ENCODE results near the gene MRPL55. TPM values are rescaled to one million over a fixed set of nuclear protein-coding genes. Genes with fewer than 3 reads are reported as not detected.

MRPL55 gene
- total RNA-seq, 3 donors from 2014 or later (not counting 1 experiment from before 2014, with no cell fraction given) = 50.0 to 70.6 (median 64.1) TPM

GRCh38 chr1:228152097-228152917 lies 43.2 kb upstream of the MRPL55 start:
- H3K4me3 Mint-ChIP-seq = no peak overlapping the region
- no peak overlapping the region for H3K27ac ChIP-seq (ENCODE audit: low read length)
- intact Hi-C loops (cut with micrococcal nuclease) = no loop called here
- DNase-seq = no peak
- ATAC-seq = no peak
- WGBS (ENCODE audit: insufficient coverage) = 91% methylated on average over 18 of the region's 19 CpGs
- peaks cover 6% of the 10 kb centered on the region for H3K4me1 ChIP-seq (ENCODE audit: control insufficient read depth, insufficient read depth, low read length)
- no peaks in the 10 kb centered on the region for H3K9me3 ChIP-seq (ENCODE audit: control insufficient read depth, insufficient read depth, low read length)
- H3K27me3 Mint-ChIP-seq (ENCODE audit: low read depth in 2 of 2) = no peaks in the 10 kb centered on the region
- H3K36me3 Mint-ChIP-seq = no peaks in the 10 kb centered on the region
- H3K27ac Mint-ChIP-seq = peak overlapping the region in 1 of 2 donors; percentile 70
- no peak for TF ChIP-seq CTCF (IDR thresholded peaks at IDR 0.05)
- H3K4me3 ChIP-seq (ENCODE audit: low read length) = no peak overlapping the region
- peaks cover 0 to 9% of the 10 kb centered on the region in 2 donors for H3K4me1 Mint-ChIP-seq
- peaks cover 20% of the 10 kb centered on the region for H3K36me3 ChIP-seq (ENCODE audit: control insufficient read depth, insufficient read depth, low read length)
- H3K27me3 ChIP-seq (ENCODE audit: control insufficient read depth, insufficient read depth, low read length) = no peaks in the 10 kb centered on the region
- no peaks in the 10 kb centered on the region for H3K9me3 Mint-ChIP-seq

- intact Hi-C loops (cut with micrococcal nuclease) = no loop called here
- H3K27ac Mint-ChIP-seq = peak overlapping the region; percentile 51 to 70
- H3K36me3 ChIP-seq (ENCODE audit: control insufficient read depth, insufficient read depth, low read length) = peaks cover 30% of the 10 kb centered on the region
- no peaks in the 10 kb centered on the region for H3K9me3 Mint-ChIP-seq
- ATAC-seq = peak in 1 of 3 donors; percentile 14
- no peaks in the 10 kb centered on the region for H3K36me3 Mint-ChIP-seq
- WGBS (ENCODE audit: insufficient coverage) = 90% methylated on average over 12 of the region's 12 CpGs
- H3K27ac ChIP-seq (ENCODE audit: low read length) = no peak overlapping the region
- H3K27me3 Mint-ChIP-seq (ENCODE audit: low read depth in 2 of 2) = no peaks in the 10 kb centered on the region
- peaks cover 0 to 7% of the 10 kb centered on the region in 2 donors for H3K4me1 Mint-ChIP-seq
- peak overlapping the region; percentile 17 for H3K4me3 Mint-ChIP-seq
- no peaks in the 10 kb centered on the region for H3K9me3 ChIP-seq (ENCODE audit: control insufficient read depth, insufficient read depth, low read length)
- H3K27me3 ChIP-seq (ENCODE audit: control insufficient read depth, insufficient read depth, low read length) = no peaks in the 10 kb centered on the region
- H3K4me1 ChIP-seq (ENCODE audit: control insufficient read depth, insufficient read depth, low read length) = peaks cover 5% of the 10 kb centered on the region
- peak in 1 of 2 donors; percentile 12 for DNase-seq
- no peak overlapping the region for H3K4me3 ChIP-seq (ENCODE audit: low read length)
- TF ChIP-seq CTCF (IDR thresholded peaks at IDR 0.05) = no peak
These were observed 42.3 kb upstream of the MRPL55 start for GRCh38 chr1:228151180-228151925.

- no peak for TF ChIP-seq CTCF (IDR thresholded peaks at IDR 0.05)
- ATAC-seq = peak in 1 of 3 donors; percentile 14
- H3K36me3 Mint-ChIP-seq = no peaks in the 10 kb centered on the region
- peak in 1 of 2 donors; percentile 13 for DNase-seq
- H3K4me1 Mint-ChIP-seq = peaks cover 0 to 10% of the 10 kb centered on the region in 2 donors
- H3K4me3 ChIP-seq (ENCODE audit: low read length) = no peak overlapping the region
- H3K9me3 ChIP-seq (ENCODE audit: control insufficient read depth, insufficient read depth, low read length) = no peaks in the 10 kb centered on the region
- intact Hi-C loops (cut with micrococcal nuclease) = no loop called here
- H3K4me3 Mint-ChIP-seq = no peak overlapping the region
- WGBS (ENCODE audit: insufficient coverage) = 93% methylated on average over 13 of the region's 17 CpGs
- H3K27ac Mint-ChIP-seq = peak overlapping the region; percentile 51 to 70
- H3K4me1 ChIP-seq (ENCODE audit: control insufficient read depth, insufficient read depth, low read length) = peaks cover 6% of the 10 kb centered on the region
- no peaks in the 10 kb centered on the region for H3K27me3 ChIP-seq (ENCODE audit: control insufficient read depth, insufficient read depth, low read length)
- no peaks in the 10 kb centered on the region for H3K9me3 Mint-ChIP-seq
- H3K27ac ChIP-seq (ENCODE audit: low read length) = no peak overlapping the region
- no peaks in the 10 kb centered on the region for H3K27me3 Mint-ChIP-seq (ENCODE audit: low read depth in 2 of 2)
- H3K36me3 ChIP-seq (ENCODE audit: control insufficient read depth, insufficient read depth, low read length) = peaks cover 36% of the 10 kb centered on the region
These were observed 41.5 kb upstream of the MRPL55 start for GRCh38 chr1:228150461-228151179.

Measured in natural killer cell (primary cell).